ENCODE measurements around the gene NDC1.

DNA sequence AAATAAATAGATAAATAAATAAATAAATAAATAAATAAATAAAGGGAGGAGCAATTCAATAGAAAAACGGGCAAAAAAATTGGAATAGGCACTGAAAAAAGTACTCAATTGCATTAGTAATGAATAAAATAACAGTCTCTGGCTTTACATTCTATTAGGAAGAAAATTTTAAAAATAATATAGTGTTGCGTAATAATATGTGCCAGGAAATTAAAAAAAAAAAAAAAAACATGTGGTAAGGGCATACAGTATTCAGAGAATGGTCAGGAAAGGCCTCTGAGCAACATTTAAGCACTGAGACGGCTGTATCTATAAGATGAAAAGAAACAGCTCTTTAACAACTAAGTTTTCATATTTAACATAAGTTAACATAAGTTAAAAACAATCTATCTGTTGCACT, 50.4 kb downstream of the NDC1 start:
- TF ChIP-seq, protein P1, sequence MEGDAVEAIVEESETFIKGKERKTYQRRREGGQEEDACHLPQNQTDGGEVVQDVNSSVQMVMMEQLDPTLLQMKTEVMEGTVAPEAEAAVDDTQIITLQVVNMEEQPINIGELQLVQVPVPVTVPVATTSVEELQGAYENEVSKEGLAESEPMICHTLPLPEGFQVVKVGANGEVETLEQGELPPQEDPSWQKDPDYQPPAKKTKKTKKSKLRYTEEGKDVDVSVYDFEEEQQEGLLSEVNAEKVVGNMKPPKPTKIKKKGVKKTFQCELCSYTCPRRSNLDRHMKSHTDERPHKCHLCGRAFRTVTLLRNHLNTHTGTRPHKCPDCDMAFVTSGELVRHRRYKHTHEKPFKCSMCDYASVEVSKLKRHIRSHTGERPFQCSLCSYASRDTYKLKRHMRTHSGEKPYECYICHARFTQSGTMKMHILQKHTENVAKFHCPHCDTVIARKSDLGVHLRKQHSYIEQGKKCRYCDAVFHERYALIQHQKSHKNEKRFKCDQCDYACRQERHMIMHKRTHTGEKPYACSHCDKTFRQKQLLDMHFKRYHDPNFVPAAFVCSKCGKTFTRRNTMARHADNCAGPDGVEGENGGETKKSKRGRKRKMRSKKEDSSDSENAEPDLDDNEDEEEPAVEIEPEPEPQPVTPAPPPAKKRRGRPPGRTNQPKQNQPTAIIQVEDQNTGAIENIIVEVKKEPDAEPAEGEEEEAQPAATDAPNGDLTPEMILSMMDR (IDR thresholded peaks at IDR 0.05; ENCODE audit: low read length): no peak
- TF ChIP-seq EZH2 (optimal IDR thresholded peaks at IDR 0.05; ENCODE audit: low read depth, low read length): no peak
- no peak for TF ChIP-seq EZH2phosphoT487 (IDR thresholded peaks at IDR 0.05; ENCODE audit: low read length)
